Smooth muscle cell (in vitro differentiated cells): ENCODE results near the gene PRSS27. TPM values are rescaled to one million over a fixed set of nuclear protein-coding genes. Genes with fewer than 3 reads are reported as not detected.

Experiments used
- DNase-seq: peaks from one replicate; lab custom pipeline; 2025; ENCODE audit not compliant: unreplicated experiment; lab: John Stamatoyannopoulos, UW
- H2AFZ ChIP-seq: fragments of 200-600 bp; sonication (generic); 2 replicates; pipeline ENCODE4 v1.6.0; 2016; ENCODE audit warnings: antibody characterized with exemption, low read depth, mild to moderate bottlenecking
- H3F3A ChIP-seq: fragments of 200-600 bp; sonication (generic); 2 replicates; pipeline ENCODE4 v1.6.0; 2017; ENCODE audit warnings: antibody characterized with exemption, low read depth
- H3K27ac ChIP-seq: fragments of 200-600 bp; sonication (generic); 2 replicates; pipeline ENCODE4 v1.5.1; 2016; ENCODE audit warnings: low read depth, mild to moderate bottlenecking
- H3K27me3 ChIP-seq: fragments of 200-600 bp; sonication (generic); 2 replicates; pipeline ENCODE4 v1.6.1; 2016; ENCODE audit warnings: low read depth, mild to moderate bottlenecking
- H3K36me3 ChIP-seq: fragments of 200-600 bp; sonication (generic); 2 replicates; pipeline ENCODE4 v1.5.1; 2016; ENCODE audit warnings: low read depth
- H3K4me1 ChIP-seq: fragments of 200-600 bp; sonication (generic); 2 replicates; pipeline ENCODE4 v1.5.1; 2016; ENCODE audit warnings: low read depth
- H3K4me2 ChIP-seq: fragments of 200-600 bp; sonication (generic); 2 replicates; pipeline ENCODE4 v1.6.0; 2016; ENCODE audit warnings: mild to moderate bottlenecking
- H3K4me3 ChIP-seq: fragments of 200-600 bp; sonication (generic); 2 replicates; pipeline ENCODE4 v1.5.1; 2016; ENCODE audit warnings: mild to moderate bottlenecking
- H3K79me2 ChIP-seq: fragments of 200-600 bp; sonication (generic); 2 replicates; pipeline ENCODE4 v1.6.0; 2016; ENCODE audit warnings: low read depth, mild to moderate bottlenecking
- H3K9ac ChIP-seq: fragments of 200-600 bp; sonication (generic); 2 replicates; pipeline ENCODE4 v1.6.0; 2016; ENCODE audit warnings: low read depth
- H3K9me3 ChIP-seq: fragments of 200-600 bp; sonication (generic); replicated peaks from 2 replicates; pipeline ENCODE4 v1.5.1; 2016; ENCODE audit warnings: low read depth
- H4K20me1 ChIP-seq: fragments of 200-600 bp; sonication (generic); 2 replicates; pipeline ENCODE4 v1.6.0; 2016; ENCODE audit warnings: low read depth
- WGBS: methylation state at CpG from one replicate; pipeline ENCODE4 v1.1.7; 2016; ENCODE audit warnings: low lambda C conversion rate; 5-methylcytosine and 5-hydroxymethylcytosine counted together
- polyA plus RNA-seq: library from polyadenylated mRNA; unstranded; fragments of >200 nt; fragmentation: Nextera tagmentation; extraction: Ambion mirVana; gene quantifications from 2 replicates; pipeline ENCODE4 v1.2.1, GENCODE V29; 2016
- total RNA-seq: library from RNA; depleted of rRNA; stranded (reverse); fragments of >200 nt; gene quantifications from 2 replicates; pipeline ENCODE4 v1.2.3, GENCODE V29; 2014
- TF ChIP-seq, protein P1 (sequence below): fragments of 200-600 bp; sonication (generic); IDR thresholded peaks from 2 replicates; pipeline ENCODE4 v1.5.1; 2017; ENCODE audit warnings: borderline replicate concordance, mild to moderate bottlenecking, antibody characterized with exemption; ENCODE audit not compliant: insufficient read depth, poor library complexity, severe bottlenecking

PRSS27 gene
- total and polyA plus RNA-seq, 2 experiments from 2014 or later = 0.63 to 3.3 TPM

- no peak for DNase-seq
- Histone ChIP-seq H3F3A (no peaks in the 10 kb centered on the region), H3K9ac (no peak overlapping the region), H3K9me3 (no peaks in the 10 kb centered on the region), H3K27me3 (no peaks in the 10 kb centered on the region), H3K79me2 (no peaks in the 10 kb centered on the region), H3K4me3 (no peak overlapping the region), H2AFZ (no peak overlapping the region), H3K27ac (no peak overlapping the region), H3K4me1 (no peaks in the 10 kb centered on the region), H3K4me2 (peak overlapping the region; percentile 95), H3K36me3 (no peaks in the 10 kb centered on the region), H4K20me1 (peaks cover 10% of the 10 kb centered on the region)
- 93% methylated on average over 16 of the region's 16 CpGs for WGBS
- TF ChIP-seq, protein P1, sequence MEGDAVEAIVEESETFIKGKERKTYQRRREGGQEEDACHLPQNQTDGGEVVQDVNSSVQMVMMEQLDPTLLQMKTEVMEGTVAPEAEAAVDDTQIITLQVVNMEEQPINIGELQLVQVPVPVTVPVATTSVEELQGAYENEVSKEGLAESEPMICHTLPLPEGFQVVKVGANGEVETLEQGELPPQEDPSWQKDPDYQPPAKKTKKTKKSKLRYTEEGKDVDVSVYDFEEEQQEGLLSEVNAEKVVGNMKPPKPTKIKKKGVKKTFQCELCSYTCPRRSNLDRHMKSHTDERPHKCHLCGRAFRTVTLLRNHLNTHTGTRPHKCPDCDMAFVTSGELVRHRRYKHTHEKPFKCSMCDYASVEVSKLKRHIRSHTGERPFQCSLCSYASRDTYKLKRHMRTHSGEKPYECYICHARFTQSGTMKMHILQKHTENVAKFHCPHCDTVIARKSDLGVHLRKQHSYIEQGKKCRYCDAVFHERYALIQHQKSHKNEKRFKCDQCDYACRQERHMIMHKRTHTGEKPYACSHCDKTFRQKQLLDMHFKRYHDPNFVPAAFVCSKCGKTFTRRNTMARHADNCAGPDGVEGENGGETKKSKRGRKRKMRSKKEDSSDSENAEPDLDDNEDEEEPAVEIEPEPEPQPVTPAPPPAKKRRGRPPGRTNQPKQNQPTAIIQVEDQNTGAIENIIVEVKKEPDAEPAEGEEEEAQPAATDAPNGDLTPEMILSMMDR = no peak
These were observed 528 bp downstream of the PRSS27 start for GRCh38 chr16:2719328-2720063.

- DNase-seq = no peak
- no peaks in the 10 kb centered on the region for H3F3A ChIP-seq
- 93% methylated on average over 20 of the region's 21 CpGs for WGBS
- TF ChIP-seq, protein P1 = no peak
- H3K4me1 ChIP-seq = no peaks in the 10 kb centered on the region
- no peak overlapping the region for H3K4me2 ChIP-seq
- H3K36me3 ChIP-seq = no peaks in the 10 kb centered on the region
- no peak overlapping the region for H3K27ac ChIP-seq
- peaks cover 10% of the 10 kb centered on the region for H4K20me1 ChIP-seq
- no peak overlapping the region for H3K9ac ChIP-seq
- H3K27me3 ChIP-seq = no peaks in the 10 kb centered on the region
- H2AFZ ChIP-seq = no peak overlapping the region
- no peaks in the 10 kb centered on the region for H3K9me3 ChIP-seq
- no peak overlapping the region for H3K4me3 ChIP-seq
- no peaks in the 10 kb centered on the region for H3K79me2 ChIP-seq
These were observed 2.4 kb downstream of the PRSS27 start for GRCh38 chr16:2717383-2718263.

DNA sequence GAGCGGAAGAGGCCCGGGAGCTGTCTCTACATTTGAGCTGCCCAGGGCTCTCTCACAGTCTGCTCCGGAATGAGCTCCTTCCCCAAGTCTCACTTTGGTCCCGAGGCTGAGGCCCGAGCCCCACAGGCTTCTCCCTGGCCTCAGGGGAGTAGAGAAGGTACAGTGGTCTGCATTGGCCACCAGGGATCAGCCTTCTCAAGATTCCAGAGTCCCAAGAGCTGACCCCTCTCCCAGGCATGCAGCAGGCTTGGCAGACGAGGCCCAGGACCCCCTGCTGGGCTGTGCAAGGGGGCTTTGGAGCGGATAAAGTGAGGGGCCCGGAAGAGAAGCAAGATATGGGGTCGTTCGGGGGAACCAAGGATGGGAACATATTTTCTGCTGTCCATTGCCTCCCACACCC is 3.1 kb downstream of the PRSS27 start:
- DNase-seq = no peak
- TF ChIP-seq, protein P1 = no peak
- no peaks in the 10 kb centered on the region for H3K27me3 ChIP-seq
- H3K9ac ChIP-seq = no peak overlapping the region
- no peak overlapping the region for H3K4me3 ChIP-seq
- no peaks in the 10 kb centered on the region for H3K4me1 ChIP-seq
- no peak overlapping the region for H2AFZ ChIP-seq
- H3K79me2 ChIP-seq = no peaks in the 10 kb centered on the region
- peaks cover 10% of the 10 kb centered on the region for H4K20me1 ChIP-seq
- H3K27ac ChIP-seq = no peak overlapping the region
- 88% methylated on average over 10 of the region's 10 CpGs for WGBS
- H3F3A ChIP-seq = no peaks in the 10 kb centered on the region
- H3K9me3 ChIP-seq = no peaks in the 10 kb centered on the region
- no peak overlapping the region for H3K4me2 ChIP-seq
- H3K36me3 ChIP-seq = no peaks in the 10 kb centered on the region
